Tibial nerve (tissue), 4 donors: Measurements from ENCODE around the gene ARMCX4.

Experiments used
- CTCF ChIP-seq, 5 experiments: fragments of 200-600 bp in 3 of 5; fragments of 450-650 bp in 2 of 5; sonication (generic) in 3 of 5; IDR thresholded peaks; one replicate each; pipeline ENCODE4 v1.5.1; 2016 to 2019; ENCODE audit warnings: antibody characterized with exemption in 5 of 5, mild to moderate bottlenecking in 3 of 5, moderate library complexity in 2 of 5
- EP300 ChIP-seq, 2 donors: sonication (generic); formaldehyde crosslinking; IDR thresholded peaks; one replicate each; pipeline ENCODE4 v1.6.1; 2017; ENCODE audit warnings: antibody characterized with exemption in 2 of 2, mild to moderate bottlenecking in 1 of 2
- POLR2A ChIP-seq, 2 donors: fragments of 450-650 bp; IDR thresholded peaks; one replicate each; pipeline ENCODE4 v1.6.1; 2017; ENCODE audit warnings: antibody characterized with exemption in 2 of 2, mild to moderate bottlenecking in 2 of 2, moderate library complexity in 2 of 2

GRCh38 chrX:101462892-101463291 is 22.4 kb upstream of the ARMCX4 start:
- no peak for TF ChIP-seq POLR2A (IDR thresholded peaks at IDR 0.05)
- peak in 1 of 5 experiments; percentile 14 for TF ChIP-seq CTCF (IDR thresholded peaks at IDR 0.05)
- no peak for TF ChIP-seq EP300 (IDR thresholded peaks at IDR 0.05)
